ENCODE data around the gene MMP7. TPM values are rescaled to one million over a fixed set of nuclear protein-coding genes. Genes with fewer than 3 reads are reported as not detected.

Gene MMP7
- total RNA-seq, 1 donor from 2014 or later = not detected

DNA sequence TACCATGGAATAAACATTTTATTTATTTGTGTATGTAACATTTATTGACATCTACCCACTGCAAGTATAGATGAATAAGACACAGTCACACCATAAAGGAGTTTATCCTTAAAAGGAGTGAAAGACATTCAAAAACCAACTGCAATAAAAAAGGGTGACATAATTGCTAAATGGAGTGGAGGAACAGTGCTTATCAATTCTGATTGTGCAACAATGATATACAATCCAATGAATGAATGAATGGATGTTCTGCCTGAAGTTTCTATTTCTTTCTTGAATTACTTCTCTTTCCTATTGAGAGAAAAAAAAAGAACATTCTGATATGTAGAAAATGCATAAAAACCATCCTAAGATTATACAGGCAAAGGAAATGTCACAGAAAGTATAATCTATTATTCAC, 10.0 kb downstream of the MMP7 start:
- H3K9me3 Mint-ChIP-seq = peaks cover 5% of the 10 kb centered on the region
- TF ChIP-seq, protein P1, sequence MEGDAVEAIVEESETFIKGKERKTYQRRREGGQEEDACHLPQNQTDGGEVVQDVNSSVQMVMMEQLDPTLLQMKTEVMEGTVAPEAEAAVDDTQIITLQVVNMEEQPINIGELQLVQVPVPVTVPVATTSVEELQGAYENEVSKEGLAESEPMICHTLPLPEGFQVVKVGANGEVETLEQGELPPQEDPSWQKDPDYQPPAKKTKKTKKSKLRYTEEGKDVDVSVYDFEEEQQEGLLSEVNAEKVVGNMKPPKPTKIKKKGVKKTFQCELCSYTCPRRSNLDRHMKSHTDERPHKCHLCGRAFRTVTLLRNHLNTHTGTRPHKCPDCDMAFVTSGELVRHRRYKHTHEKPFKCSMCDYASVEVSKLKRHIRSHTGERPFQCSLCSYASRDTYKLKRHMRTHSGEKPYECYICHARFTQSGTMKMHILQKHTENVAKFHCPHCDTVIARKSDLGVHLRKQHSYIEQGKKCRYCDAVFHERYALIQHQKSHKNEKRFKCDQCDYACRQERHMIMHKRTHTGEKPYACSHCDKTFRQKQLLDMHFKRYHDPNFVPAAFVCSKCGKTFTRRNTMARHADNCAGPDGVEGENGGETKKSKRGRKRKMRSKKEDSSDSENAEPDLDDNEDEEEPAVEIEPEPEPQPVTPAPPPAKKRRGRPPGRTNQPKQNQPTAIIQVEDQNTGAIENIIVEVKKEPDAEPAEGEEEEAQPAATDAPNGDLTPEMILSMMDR (IDR thresholded peaks at IDR 0.05; ENCODE audit: unreplicated experiment) = no peak
- H3K4me1 Mint-ChIP-seq = no peaks in the 10 kb centered on the region

DNA sequence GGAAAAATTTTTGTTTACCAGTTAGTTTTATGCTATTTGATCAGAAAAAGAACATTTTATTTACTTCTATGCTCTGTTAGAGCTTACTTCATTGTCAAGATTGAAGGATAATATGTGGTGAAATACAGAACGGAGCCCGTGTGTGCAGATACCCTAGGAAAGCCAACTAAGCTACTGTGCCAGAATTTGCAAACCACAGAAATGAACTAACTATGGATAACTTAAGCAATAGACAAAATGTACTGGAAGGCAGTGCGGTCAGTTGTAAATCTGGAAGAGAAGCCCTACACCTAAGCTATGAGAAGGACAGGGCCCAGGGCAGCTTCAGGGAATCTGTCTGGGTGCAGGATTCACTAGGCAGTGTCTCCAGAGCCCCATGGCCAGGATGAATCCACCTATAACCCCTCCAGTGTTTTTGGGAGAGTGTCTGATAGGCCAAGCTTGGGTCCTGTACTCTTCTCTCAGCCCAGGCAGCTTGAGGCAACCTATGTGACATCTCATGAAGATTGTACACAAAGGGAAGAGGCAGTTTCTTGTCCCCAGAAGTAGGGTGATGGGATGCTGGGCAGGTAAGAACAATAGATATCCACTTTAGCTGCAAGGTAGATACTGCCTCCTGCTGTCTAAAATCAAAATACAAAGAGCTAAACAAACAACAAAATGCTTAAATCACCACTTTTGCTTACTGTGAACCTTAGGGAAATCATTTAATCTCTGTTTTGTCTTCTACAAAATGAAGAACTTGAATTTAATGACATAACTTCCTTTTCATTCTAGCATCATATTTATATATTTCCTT, 12.1 kb downstream of the MMP7 start:
- no peak for DNase-seq (ENCODE audit: low spot score in 2 of 2, unreplicated experiment in 2 of 2)
- Mint-ChIP-seq H3K4me3 (no peak overlapping the region), H3K27ac (no peak overlapping the region), H3K36me3 (no peaks in the 10 kb centered on the region), H3K27me3 (ENCODE audit: low read depth) (peaks cover 2% of the 10 kb centered on the region), H3K9me3 (peaks cover 5% of the 10 kb centered on the region), H3K4me1 (no peaks in the 10 kb centered on the region)
- TF ChIP-seq, protein P1 (IDR thresholded peaks at IDR 0.05; ENCODE audit: unreplicated experiment) = no peak

More for the DNA sequence above, 10.0 kb downstream of the MMP7 start:
- Mint-ChIP-seq H3K36me3 (no peaks in the 10 kb centered on the region), H3K4me3 (no peak overlapping the region), H3K27ac (no peak overlapping the region), H3K27me3 (ENCODE audit: low read depth) (peaks cover 2% of the 10 kb centered on the region)
- DNase-seq (ENCODE audit: low spot score in 2 of 2, unreplicated experiment in 2 of 2) = no peak

DNA sequence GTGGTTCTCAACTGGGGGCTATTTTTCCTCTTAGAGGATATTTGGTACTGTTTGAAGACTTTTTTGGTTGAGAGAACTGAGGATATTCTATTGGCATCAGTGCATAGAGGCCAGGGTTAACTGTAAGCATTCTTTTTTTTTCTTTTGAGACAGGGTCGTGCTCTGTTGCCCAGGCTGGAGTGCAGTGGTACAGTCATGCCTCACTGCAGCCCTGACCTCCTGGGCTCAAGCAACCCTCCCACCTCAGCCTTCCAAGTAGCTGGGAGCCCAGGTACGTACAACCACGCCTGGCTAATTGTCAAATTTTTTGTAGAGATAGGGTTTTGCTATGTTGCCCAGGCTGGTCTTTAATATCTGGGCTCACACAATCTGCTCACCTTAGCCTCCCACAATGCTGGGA, 12.9 kb downstream of the MMP7 start:
- no peak overlapping the region for H3K4me3 Mint-ChIP-seq
- no peaks in the 10 kb centered on the region for H3K36me3 Mint-ChIP-seq
- H3K27me3 Mint-ChIP-seq (ENCODE audit: low read depth) = peaks cover 2% of the 10 kb centered on the region
- peaks cover 5% of the 10 kb centered on the region for H3K9me3 Mint-ChIP-seq
- TF ChIP-seq, protein P1 (IDR thresholded peaks at IDR 0.05; ENCODE audit: unreplicated experiment) = no peak
- no peak overlapping the region for H3K27ac Mint-ChIP-seq
- H3K4me1 Mint-ChIP-seq = no peaks in the 10 kb centered on the region
- DNase-seq (ENCODE audit: low spot score in 2 of 2, unreplicated experiment in 2 of 2) = no peak

DNA sequence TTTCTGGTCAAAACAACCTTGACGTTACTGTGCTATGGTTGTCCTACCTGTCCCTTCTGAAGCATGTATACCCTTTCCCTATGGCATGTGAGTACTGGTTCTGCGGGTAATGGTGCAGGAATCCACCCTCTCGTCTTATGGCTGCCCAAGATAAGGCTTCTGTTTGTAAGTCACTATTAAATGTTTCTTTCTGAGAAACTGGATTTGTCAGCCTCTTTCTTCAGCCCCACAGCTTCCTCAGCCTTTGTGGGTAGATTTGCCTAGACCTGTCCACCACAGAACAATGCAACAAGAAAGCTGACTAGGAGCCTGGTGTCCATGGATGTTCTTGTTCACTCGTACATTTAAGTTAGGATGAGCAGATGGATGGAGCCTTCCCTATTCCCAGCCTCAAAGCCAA, 14.4 kb downstream of the MMP7 start:
- Mint-ChIP-seq H3K4me1 (no peaks in the 10 kb centered on the region), H3K9me3 (peaks cover 5% of the 10 kb centered on the region), H3K27ac (no peak overlapping the region), H3K36me3 (no peaks in the 10 kb centered on the region), H3K4me3 (no peak overlapping the region), H3K27me3 (ENCODE audit: low read depth) (peaks cover 2% of the 10 kb centered on the region)
- no peak for DNase-seq (ENCODE audit: low spot score in 2 of 2, unreplicated experiment in 2 of 2)
- TF ChIP-seq, protein P1 (IDR thresholded peaks at IDR 0.05; ENCODE audit: unreplicated experiment) = no peak

DNA sequence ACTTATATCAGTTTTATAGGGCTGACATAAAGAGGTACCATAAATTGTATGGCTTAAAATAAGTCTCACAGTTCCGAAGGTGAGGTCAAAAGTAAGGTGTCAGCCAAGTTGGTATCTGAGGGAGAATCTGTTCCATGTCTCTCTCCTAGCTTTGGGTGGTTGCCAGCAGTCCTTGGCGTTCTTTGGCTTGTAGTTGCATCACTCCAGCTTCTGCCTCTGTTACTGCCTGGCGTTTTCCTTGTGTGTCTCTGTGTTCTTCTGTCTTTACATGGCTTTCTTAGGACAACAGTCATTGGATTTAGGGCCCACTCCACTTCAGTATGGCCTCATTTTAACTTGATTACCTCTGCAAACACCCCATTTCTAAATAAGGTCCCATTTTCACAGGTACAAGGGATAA, 16.7 kb downstream of the MMP7 start:
- H3K4me1 Mint-ChIP-seq = no peaks in the 10 kb centered on the region
- no peak overlapping the region for H3K27ac Mint-ChIP-seq

More for the DNA sequence above, 16.7 kb downstream of the MMP7 start:
- no peaks in the 10 kb centered on the region for H3K36me3 Mint-ChIP-seq
- H3K4me3 Mint-ChIP-seq = no peak overlapping the region
- H3K27me3 Mint-ChIP-seq (ENCODE audit: low read depth) = no peaks in the 10 kb centered on the region
- no peak for DNase-seq (ENCODE audit: low spot score in 2 of 2, unreplicated experiment in 2 of 2)
- peaks cover 5% of the 10 kb centered on the region for H3K9me3 Mint-ChIP-seq
- TF ChIP-seq, protein P1 (IDR thresholded peaks at IDR 0.05; ENCODE audit: unreplicated experiment) = no peak

All from mesothelial cell of epicardium (in vitro differentiated cells).